Measurements from ENCODE around the gene ZIC5.
"Not testable (repeated sequence)": the region's sequence is repeated elsewhere in the genome, so short reads cannot be mapped to it uniquely, and the experiment has no call there.

ZIC5 gene

GRCh38 chr13:99962242-99962641 is 9.3 kb downstream of the ZIC5 start:
- Mint-ChIP-seq H3K4me3 (no peak overlapping the region), H3K27ac (no peak overlapping the region), H3K27me3 (peaks cover 87% of the 10 kb centered on the region)

DNA sequence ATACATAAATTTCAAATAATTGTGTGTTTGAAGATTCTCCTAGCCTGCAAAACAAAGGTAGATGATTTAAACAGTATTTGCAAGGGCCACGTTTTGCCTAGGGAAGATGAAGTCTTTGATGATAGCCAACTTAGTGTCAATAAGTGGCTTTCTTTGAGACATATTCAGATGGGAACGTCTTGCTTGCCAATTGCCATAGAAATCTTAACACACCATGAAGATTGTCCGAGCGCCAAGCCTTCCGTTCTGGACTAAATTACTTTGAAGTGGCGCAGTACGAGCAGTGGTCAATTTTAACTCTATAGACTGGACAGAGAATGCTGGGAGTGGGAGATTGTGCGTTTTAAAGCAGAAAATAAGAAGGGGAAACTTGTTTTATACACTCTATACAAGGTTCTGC is 9.9 kb downstream of the ZIC5 start:
- Mint-ChIP-seq H3K36me3 (ENCODE audit: low read depth) (no peaks in the 10 kb centered on the region), H3K27me3 (peaks cover 86% of the 10 kb centered on the region), H3K4me1 (ENCODE audit: low read depth) (peaks cover 12% of the 10 kb centered on the region), H3K27ac (no peak overlapping the region), H3K4me3 (no peak overlapping the region), H3K9me3 (no peaks in the 10 kb centered on the region)

More at GRCh38 chr13:99962242-99962641, 9.3 kb downstream of the ZIC5 start:
- no peaks in the 10 kb centered on the region for H3K36me3 Mint-ChIP-seq (ENCODE audit: low read depth)
- no peaks in the 10 kb centered on the region for H3K9me3 Mint-ChIP-seq
- peaks cover 10% of the 10 kb centered on the region for H3K4me1 Mint-ChIP-seq (ENCODE audit: low read depth)

DNA sequence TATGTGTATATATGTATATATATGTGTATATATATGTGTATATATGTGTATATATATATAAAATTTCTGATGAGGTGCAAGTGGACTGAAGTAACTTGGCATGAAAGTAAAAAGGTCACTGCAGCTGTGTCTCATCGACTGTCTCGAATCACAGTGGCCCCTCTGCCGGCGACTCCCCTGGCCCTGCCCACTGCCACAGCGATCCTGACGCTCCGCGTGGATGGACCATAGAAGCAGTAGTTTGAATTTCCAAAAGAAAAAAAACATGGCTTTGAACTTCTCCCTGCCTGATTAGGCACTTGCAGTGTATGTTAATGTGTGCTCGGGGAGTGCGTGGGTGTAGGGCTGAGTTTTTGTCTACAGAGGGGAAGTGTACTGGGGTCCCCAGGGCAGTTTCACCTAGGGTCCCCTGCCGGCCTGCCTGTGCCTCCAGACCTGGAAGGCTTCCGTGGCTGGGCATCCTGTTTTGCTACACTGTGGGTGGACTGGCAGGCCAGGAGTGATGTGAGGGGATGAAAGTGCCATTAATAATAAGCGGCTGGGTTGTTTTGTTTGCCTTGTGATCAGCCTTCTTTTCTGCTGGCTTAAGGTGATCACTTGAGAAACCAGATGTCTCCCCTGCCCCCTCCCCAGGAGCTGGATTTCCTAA is 10.8 kb downstream of the ZIC5 start:
- peaks cover 86% of the 10 kb centered on the region for H3K27me3 Mint-ChIP-seq
- H3K9me3 Mint-ChIP-seq, result no peaks in the 10 kb centered on the region
- no peak overlapping the region for H3K27ac Mint-ChIP-seq
- H3K4me3 Mint-ChIP-seq, result no peak overlapping the region
- peaks cover 20% of the 10 kb centered on the region for H3K4me1 Mint-ChIP-seq (ENCODE audit: low read depth)
- H3K36me3 Mint-ChIP-seq (ENCODE audit: low read depth), result no peaks in the 10 kb centered on the region

DNA sequence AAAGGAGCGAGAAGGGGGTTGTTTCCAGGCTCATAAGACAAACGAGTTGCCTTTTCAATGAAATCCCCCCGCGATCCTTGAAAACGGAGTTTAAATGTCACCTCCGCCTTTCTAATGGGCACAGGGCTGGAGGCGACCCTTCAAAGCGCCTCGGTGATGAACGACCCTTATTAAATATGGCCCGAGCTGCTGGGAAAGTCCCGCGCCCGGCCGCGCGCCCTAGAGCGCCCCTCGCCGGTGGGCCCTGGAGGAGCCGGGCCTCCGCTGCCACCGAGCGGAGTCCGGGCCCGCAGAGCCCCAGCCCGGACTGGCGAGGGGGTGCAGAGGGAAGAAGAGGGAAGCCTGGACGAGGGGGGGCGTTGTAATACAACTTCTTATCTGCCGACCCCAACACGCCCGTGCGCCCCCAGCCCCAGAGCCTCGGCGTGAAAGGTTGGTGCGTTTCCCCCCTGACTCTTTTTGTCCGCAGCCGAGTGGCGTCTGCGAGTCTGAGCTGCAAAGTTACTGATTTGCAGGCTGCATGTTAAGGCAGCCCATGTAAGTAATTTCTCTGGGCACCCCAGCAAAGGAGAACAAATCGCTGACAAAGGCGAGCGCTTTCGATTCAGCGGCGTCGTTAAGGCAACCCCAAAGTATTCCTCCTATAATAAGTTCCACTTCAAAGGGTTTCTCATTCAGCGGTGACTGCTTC is 11.9 kb downstream of the ZIC5 start:
- H3K36me3 Mint-ChIP-seq (ENCODE audit: low read depth), result no peaks in the 10 kb centered on the region
- no peak overlapping the region for H3K27ac Mint-ChIP-seq
- peaks cover 88% of the 10 kb centered on the region for H3K27me3 Mint-ChIP-seq
- peaks cover 20% of the 10 kb centered on the region for H3K4me1 Mint-ChIP-seq (ENCODE audit: low read depth)
- H3K9me3 Mint-ChIP-seq, result no peaks in the 10 kb centered on the region
- H3K4me3 Mint-ChIP-seq, result peak overlapping the region; percentile 59

DNA sequence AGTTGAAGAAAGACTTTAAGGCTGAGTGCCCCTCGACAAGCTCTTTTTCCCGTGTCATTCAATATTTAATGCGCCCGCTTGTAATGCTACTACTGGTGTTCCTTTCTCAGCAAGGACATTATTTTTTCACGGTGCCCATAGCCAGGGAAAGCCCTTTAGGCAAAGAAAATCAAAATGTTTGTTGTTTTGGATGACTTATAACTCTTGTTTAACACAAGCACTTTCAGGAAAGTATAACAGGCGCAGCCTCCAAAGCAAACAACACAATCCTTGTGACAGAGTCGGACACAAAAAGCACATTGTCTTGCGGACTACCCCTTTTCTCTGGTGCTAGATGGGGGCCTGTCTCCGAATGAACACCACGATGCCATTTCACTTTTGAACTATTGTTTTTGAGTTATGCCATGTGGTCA is 12.4 kb downstream of the ZIC5 start:
- peaks cover 20% of the 10 kb centered on the region for H3K4me1 Mint-ChIP-seq (ENCODE audit: low read depth)
- H3K27ac Mint-ChIP-seq, result peak overlapping the region; percentile 48
- peaks cover 88% of the 10 kb centered on the region for H3K27me3 Mint-ChIP-seq
- H3K4me3 Mint-ChIP-seq, result peak overlapping the region; percentile 37
- H3K36me3 Mint-ChIP-seq (ENCODE audit: low read depth), result no peaks in the 10 kb centered on the region
- H3K9me3 Mint-ChIP-seq, result no peaks in the 10 kb centered on the region

- H3K4me3 Mint-ChIP-seq, result peak overlapping the region; percentile 37
- H3K4me1 Mint-ChIP-seq (ENCODE audit: low read depth), result peaks cover 20% of the 10 kb centered on the region
- no peaks in the 10 kb centered on the region for H3K9me3 Mint-ChIP-seq
- H3K27me3 Mint-ChIP-seq, result peaks cover 89% of the 10 kb centered on the region
- no peaks in the 10 kb centered on the region for H3K36me3 Mint-ChIP-seq (ENCODE audit: low read depth)
- H3K27ac Mint-ChIP-seq, result peak overlapping the region; percentile 48
These were observed 13.0 kb downstream of the ZIC5 start for GRCh38 chr13:99958406-99959126.

- Mint-ChIP-seq H3K27me3 (peaks cover 89% of the 10 kb centered on the region), H3K4me1 (ENCODE audit: low read depth) (peaks cover 20% of the 10 kb centered on the region), H3K4me3 (peak overlapping the region; percentile 58), H3K9me3 (no peaks in the 10 kb centered on the region), H3K36me3 (ENCODE audit: low read depth) (no peaks in the 10 kb centered on the region), H3K27ac (no peak overlapping the region)
These were observed 14.9 kb downstream of the ZIC5 start for GRCh38 chr13:99956473-99957349.

DNA sequence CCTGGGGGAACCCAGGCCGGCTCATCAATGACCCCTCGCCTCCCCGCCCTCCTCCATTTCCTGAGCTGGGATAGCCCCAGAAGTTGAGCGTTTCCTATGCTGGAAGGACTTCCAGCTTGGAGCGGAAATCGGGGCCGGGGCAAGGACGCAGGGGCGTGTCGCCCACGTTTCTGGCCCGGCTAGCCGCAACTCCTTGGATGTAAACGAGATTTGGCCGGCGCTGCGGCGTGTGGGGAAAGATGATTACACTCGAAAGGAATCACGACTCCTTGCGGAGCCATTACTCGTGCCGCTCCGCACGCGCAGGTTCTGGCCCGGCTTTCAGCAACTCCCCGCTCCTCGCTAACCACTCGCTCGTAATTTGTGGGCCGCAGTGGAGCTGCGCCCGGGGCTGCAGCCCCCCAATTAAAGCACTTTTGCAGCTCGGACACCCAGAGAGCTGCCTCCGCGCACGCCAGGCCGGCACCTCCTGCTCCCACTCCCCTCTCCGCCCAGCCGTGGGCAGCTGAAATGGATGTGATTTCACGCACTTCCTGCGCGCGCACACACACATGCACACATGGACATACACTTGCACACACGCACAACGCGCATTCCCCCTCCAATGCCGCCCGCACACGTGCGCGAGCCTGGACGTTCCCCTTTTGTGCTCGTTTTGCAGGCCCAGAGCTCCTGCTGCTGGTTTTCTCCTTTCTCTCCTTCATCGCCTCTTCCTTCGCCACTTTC is 15.7 kb downstream of the ZIC5 start:
- Mint-ChIP-seq H3K4me1 (ENCODE audit: low read depth) (peaks cover 20% of the 10 kb centered on the region), H3K36me3 (ENCODE audit: low read depth) (no peaks in the 10 kb centered on the region), H3K27me3 (peaks cover 88% of the 10 kb centered on the region), H3K9me3 (no peaks in the 10 kb centered on the region), H3K27ac (no peak overlapping the region), H3K4me3 (peak overlapping the region; percentile 58)

GRCh38 chr13:99955107-99955746 is 16.3 kb downstream of the ZIC5 start:
- Mint-ChIP-seq H3K9me3 (no peaks in the 10 kb centered on the region), H3K4me3 (no peak overlapping the region), H3K27ac (no peak overlapping the region), H3K27me3 (peaks cover 87% of the 10 kb centered on the region), H3K36me3 (ENCODE audit: low read depth) (no peaks in the 10 kb centered on the region), H3K4me1 (ENCODE audit: low read depth) (peaks cover 20% of the 10 kb centered on the region)

DNA sequence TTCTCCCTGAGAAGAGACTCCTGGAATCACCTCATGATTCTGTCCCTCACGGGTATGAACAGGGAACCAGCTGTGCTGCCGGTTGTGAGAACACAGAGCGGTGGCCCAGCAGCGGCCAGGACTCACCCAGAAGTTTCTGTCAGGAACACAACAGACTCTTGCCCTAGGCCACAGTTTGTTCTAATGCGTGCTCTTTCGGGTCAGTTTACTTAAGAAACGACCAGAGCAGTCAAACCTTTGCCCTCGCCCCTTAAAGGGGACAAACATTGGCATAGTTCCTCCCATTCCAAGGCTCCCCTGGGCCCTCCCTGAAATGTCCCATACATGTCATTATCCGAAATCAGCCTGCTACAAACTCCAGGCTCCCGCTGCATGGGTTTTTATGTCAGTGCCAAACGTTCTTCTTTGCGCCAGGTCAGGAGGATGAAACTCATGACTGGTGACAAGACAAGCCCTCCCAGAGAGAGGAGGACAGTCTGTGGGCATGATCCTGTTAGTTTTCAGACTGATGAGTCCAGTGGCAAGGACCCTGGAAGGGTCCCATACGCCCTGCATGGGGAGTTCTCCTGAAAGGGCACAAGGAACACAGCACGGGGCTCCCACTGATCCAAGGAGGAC is 18.3 kb downstream of the ZIC5 start:
- no peaks in the 10 kb centered on the region for H3K36me3 Mint-ChIP-seq (ENCODE audit: low read depth)
- no peak overlapping the region for H3K4me3 Mint-ChIP-seq
- H3K27me3 Mint-ChIP-seq, result peaks cover 86% of the 10 kb centered on the region
- H3K4me1 Mint-ChIP-seq (ENCODE audit: low read depth), result peaks cover 9% of the 10 kb centered on the region
- no peak overlapping the region for H3K27ac Mint-ChIP-seq
- no peaks in the 10 kb centered on the region for H3K9me3 Mint-ChIP-seq

- not testable (repeated sequence) for H3K4me1 Mint-ChIP-seq (ENCODE audit: low read depth); H3K4me3 Mint-ChIP-seq; H3K9me3 Mint-ChIP-seq; H3K36me3 Mint-ChIP-seq (ENCODE audit: low read depth); H3K27ac Mint-ChIP-seq
- H3K27me3 Mint-ChIP-seq, result peaks cover 88% of the 10 kb centered on the region
These were observed 19.9 kb downstream of the ZIC5 start for GRCh38 chr13:99951666-99952065.

GRCh38 chr13:99949679-99950413 is 21.7 kb downstream of the ZIC5 start:
- no peak overlapping the region for H3K4me3 Mint-ChIP-seq
- no peaks in the 10 kb centered on the region for H3K36me3 Mint-ChIP-seq (ENCODE audit: low read depth)
- H3K27ac Mint-ChIP-seq, result no peak overlapping the region
- H3K27me3 Mint-ChIP-seq, result peaks cover 77% of the 10 kb centered on the region
- H3K9me3 Mint-ChIP-seq, result no peaks in the 10 kb centered on the region
- no peaks in the 10 kb centered on the region for H3K4me1 Mint-ChIP-seq (ENCODE audit: low read depth)
